GM12891 (cell line): ENCODE data around the gene DGCR2.

Experiments used
- POLR2A ChIP-seq: IDR thresholded peaks from 2 replicates; pipeline ENCODE4 v1.6.1; 2011; ENCODE audit warnings: low read depth, low read length, control low read depth
- POLR2AphosphoS5 ChIP-seq: IDR thresholded peaks from 2 replicates; pipeline ENCODE4 v1.6.1; 2011; ENCODE audit warnings: low read depth, low read length, control low read depth
- POU2F2 ChIP-seq: IDR thresholded peaks from 2 replicates; pipeline ENCODE4 v1.6.1; 2011; ENCODE audit warnings: low read depth, mild to moderate bottlenecking, control low read depth, low read length, moderate library complexity
- SPI1 ChIP-seq: IDR thresholded peaks from 2 replicates; pipeline ENCODE4 v1.6.1; 2011; ENCODE audit warnings: low read depth, low read length, control low read depth
- TAF1 ChIP-seq: IDR thresholded peaks from 2 replicates; pipeline ENCODE4 v1.6.1; 2011; ENCODE audit warnings: low read depth, low read length, control low read depth

- TF ChIP-seq POLR2A (no peak), TAF1 (no peak), POLR2AphosphoS5 (no peak), SPI1 (no peak), POU2F2 (no peak)
Observed at GRCh38 chr22:18991138-18991432, 131.1 kb downstream of the DGCR2 start.
